ENCODE measurements around the gene TACC2. TPM values are rescaled to one million over a fixed set of nuclear protein-coding genes. Genes with fewer than 3 reads are reported as not detected.

Gene TACC2
- total and polyA plus RNA-seq, 9 of the 15 experiments (the other 6 are each of a cell fraction or from before 2014, with no cell fraction given), result under 0.01 to 0.35 (median 0.03) TPM; not detected in 6

GRCh38 chr10:122120008-122120744, 131.2 kb downstream of the TACC2 start (continued):
- TF ChIP-seq, protein P1, sequence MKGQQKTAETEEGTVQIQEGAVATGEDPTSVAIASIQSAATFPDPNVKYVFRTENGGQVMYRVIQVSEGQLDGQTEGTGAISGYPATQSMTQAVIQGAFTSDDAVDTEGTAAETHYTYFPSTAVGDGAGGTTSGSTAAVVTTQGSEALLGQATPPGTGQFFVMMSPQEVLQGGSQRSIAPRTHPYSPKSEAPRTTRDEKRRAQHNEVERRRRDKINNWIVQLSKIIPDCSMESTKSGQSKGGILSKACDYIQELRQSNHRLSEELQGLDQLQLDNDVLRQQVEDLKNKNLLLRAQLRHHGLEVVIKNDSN (CRISPR knock-in tag; IDR thresholded peaks at IDR 0.05), result no peak
- TF ChIP-seq ETV6 (IDR thresholded peaks at IDR 0.05; ENCODE audit: borderline replicate concordance in 1 of 2, low read depth in 2 of 2, low read length in 1 of 2) (no peak), ETV6 (CRISPR knock-in tag; IDR thresholded peaks at IDR 0.05; ENCODE audit: borderline replicate concordance) (no peak), E4F1 (CRISPR knock-in tag; IDR thresholded peaks at IDR 0.05; ENCODE audit: borderline replicate concordance) (no peak), NR3C1 (CRISPR knock-in tag; IDR thresholded peaks at IDR 0.05) (no peak), SP1 (CRISPR knock-in tag; IDR thresholded peaks at IDR 0.05) (no peak), ZKSCAN1 (IDR thresholded peaks at IDR 0.05; ENCODE audit: low read depth, low read length) (no peak), MAZ (CRISPR knock-in tag; conservative IDR thresholded peaks at IDR 0.05 in 1 of 2, IDR thresholded peaks at IDR 0.05 in 1 of 2) (no peak), NELFE (IDR thresholded peaks at IDR 0.05; ENCODE audit: insufficient read depth, insufficient read length) (no peak)
